GM19455 (cell line): ENCODE measurements around the gene KCTD12.
"Not testable (repeated sequence)": the region's sequence is repeated elsewhere in the genome, so short reads cannot be mapped to it uniquely, and the experiment has no call there.

Experiments used
- ATAC-seq: cut with Tn5 transposase; IDR thresholded peaks from one replicate; pipeline ENCODE4 v1.9.1; 2021; ENCODE audit not compliant: unreplicated experiment

The KCTD12 gene

DNA sequence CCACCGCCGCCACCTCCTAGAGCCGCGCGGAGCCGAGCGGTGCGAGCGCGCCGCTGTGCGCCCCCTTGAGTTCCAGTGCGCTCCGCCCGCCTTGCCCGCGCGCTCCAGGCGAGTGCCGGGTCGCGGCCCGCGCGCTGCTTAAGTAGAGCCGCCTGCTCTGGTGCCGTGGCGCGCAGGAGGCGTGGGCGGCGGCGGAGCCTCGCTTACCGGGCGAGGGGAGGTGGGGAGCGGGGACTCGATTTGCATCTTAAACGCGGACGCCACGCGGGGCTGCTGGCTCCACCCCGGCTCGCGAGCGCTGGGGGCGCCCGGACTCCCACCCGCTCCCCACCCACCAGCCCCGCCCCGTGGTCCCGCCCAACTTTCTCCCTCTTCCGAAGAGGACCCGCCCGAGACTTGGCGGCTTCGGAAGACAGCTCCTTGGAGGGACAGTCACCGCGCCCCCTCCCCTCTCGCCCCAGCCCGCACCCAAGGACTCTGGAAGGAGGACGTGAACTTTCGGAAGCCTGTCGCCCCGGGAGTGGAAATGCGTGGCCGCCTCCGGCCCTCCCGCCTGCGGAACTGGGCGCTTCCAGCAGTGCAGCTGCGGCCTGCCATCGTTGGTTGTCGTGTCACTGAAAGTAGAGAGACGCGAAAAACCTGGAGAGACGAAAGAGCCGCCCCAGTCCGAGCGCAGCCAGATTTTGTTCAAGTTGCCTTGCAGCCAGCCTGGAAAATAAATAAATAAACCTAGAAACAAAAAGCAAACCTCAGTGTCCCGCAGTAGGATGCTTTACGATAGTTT is at the start of gene KCTD12:
Gene KCTD12 (minus strand): TSS at position 114 of the 784 bp plus-strand sequence. CDS start 257 bp downstream, outside the sequence.
- peak; percentile 61 for ATAC-seq

DNA sequence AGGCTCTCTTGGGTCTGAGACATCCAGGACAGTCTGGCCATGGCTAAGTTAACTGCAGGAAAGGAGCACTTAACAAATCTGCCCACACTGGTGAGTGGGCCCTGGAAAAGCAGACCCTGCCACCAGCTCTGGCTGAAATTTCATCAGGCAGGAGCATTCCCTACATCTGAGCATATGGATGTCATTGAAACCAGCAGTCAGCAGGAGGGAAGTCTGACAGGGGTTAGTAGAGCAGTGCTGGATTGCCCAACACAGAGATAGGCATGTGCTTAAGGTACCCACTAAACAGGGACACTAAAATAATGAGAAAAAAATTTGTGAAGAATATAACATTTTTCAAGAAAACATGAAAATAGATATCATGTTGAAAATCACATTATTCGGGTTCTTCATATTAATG is 48.5 kb upstream of the KCTD12 start:
- ATAC-seq: no peak

DNA sequence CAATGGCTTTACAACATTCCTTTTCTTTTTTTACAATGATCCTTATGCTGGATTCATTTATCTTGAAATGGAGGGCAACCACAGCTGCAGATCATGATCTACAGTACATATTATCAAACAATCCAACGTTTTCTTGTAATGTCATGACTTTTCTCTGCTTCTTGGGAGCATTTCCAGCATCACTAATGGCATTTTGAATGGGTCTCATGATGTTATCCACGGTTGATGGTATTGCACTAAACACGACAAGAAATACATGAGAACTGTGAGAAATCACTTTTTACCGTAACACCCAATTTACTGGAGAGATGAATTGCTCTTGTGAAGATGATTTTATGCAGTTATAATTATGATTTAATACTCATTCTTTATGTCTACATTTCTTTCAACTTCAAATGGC is 45.9 kb upstream of the KCTD12 start:
- no peak for ATAC-seq

DNA sequence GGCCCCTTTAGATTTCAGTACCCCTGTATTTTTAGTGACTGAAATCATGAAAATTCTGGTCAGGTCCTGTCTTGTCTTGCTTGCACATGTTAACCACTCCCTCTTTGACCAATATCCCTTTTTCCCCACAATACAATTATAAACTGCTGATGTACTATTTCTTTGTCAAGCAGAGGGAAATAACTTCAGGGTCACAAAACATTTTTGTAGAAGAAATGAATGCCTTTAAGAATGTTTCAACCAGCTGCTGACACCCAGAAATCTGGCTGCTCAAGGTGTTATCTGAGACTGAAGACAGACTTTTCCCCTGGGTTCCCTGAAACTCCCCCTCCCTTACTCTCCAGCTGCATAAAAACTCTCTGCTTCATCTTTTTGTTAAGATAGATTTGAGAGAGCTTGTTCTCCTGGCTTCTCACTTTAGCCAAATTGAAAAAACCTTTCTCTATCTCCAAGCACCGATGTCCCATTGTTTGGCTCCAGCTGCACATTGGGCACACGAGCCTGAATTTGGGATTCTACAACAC is 43.7 kb upstream of the KCTD12 start:
- no peak for ATAC-seq

DNA sequence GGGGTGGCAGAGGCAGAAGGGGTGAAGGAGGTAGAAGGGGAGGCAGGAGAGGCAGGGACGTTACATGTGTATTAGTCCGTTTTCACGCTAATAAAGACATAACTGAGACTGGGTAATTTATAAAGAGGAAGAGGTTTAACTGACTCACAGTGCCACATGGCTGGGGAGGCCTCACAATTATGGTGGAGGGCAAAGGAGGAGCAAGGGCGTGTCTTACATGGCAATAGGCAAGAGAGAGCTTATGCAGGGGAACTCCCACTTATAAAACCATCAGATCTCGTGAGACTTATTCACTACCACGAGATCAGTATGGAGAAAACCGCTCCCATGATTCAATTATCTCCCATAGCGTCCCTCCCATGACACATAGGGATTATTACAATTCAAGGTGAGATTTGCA is 43.1 kb upstream of the KCTD12 start:
- no peak for ATAC-seq

DNA sequence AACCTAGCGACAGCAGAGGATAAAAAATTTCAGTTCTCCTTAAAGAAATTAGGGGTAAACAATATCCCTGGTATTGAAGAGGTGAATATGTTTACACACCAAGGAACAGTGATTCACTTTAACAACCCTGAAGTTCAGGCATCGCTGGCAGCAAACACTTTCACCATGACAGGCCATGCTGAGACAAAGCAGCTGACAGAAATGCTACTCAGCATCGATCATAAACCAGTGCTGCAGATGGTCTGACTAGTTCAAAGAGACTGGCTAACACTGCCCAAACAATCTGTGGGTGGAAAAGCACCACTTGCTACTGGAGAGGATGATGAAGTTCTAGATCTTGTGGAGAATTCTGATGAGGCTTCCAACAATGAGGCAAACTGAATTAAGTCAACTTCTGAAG is 42.3 kb upstream of the KCTD12 start:
- no peak for ATAC-seq

DNA sequence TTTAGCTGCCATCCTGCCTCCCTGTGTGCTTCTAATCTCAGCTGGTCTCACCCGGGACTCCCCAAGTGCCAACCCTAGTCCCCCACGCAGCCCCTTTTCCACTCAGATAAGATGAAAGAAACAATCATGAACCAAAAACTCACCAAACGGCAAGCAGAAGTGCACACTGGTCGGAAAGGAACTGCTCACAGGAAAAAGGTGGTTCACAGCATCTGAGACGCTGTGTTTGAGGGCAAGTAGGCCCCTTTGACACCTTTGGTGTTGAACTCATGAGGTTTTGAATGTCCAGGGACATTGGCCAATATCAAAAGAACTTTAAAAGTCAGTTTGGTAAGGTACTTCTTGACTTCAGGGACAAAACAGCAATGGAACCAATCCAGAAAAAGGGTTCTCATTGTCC is 41.8 kb upstream of the KCTD12 start:
- ATAC-seq: no peak

DNA sequence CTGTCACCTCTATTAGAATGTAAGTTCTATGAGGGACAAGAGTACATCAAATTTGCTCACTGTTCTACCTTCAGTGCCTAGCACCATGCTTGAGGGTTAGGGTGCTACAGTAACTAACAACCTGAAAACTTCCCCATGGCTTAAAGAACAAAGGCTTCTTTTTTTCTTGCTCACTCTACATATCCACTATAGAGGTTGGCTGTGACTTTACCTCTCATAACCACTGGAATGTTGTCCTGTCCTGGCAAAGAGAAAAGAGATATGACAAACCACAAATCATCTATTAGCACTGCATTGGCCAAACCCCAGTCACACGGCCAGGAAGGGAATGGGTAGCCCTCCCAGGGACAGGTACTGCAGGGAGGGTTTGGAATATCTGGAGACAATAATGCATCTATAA is 38.9 kb upstream of the KCTD12 start:
- ATAC-seq: no peak

DNA sequence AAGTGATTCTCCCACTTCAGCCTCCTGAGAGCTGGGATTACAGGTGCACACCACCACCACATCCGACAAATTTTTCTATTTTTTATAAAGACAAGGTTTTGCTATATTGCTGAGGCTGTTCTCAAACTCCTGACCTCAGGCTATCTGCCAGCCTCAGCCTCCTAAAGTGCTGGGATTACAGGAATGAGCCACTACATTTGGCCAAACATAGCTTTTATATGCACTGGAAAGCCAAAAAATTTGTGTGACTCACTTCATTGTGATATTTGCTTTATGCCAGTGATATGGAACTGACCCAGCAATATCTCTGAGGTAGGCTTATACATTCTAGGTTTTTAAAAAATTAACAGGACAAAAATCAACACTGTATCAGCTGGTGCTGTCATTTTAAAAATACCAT is 35.3 kb upstream of the KCTD12 start:
- ATAC-seq: no peak

DNA sequence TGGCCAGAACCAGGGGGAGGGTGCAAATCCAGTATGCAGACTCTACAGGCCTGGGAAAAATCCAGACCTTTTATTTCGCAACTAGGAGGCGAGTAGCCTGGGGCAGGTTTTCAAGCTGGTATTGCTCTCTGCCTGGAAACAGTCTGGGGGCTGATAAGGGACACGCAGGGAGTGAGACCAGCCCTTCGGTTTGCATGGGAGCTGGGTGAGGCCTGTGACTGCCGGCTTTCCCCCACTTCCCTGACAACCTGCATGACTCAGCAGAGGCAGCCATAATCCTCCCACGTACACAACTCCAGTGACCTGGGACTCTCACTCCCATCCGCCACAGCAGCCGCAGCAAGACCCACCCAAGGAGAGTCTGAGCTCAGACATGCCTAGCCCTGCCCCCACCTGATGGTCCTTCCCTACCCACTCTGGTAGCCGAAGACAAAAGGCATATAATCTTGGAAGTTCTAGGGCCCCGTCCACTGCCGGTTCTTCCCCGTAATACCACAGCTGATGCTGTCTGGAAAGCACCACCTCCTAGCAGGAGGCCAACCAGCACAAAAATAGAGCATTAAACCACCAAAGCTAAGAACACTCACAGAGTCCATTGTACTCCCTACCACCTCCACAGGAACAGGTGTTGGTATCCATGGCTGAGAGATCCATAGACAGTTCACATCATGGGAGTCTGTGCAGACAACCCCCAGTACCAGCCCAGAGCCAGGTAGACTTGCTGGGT is 31.7 kb upstream of the KCTD12 start:
- ATAC-seq: not testable (repeated sequence)

DNA sequence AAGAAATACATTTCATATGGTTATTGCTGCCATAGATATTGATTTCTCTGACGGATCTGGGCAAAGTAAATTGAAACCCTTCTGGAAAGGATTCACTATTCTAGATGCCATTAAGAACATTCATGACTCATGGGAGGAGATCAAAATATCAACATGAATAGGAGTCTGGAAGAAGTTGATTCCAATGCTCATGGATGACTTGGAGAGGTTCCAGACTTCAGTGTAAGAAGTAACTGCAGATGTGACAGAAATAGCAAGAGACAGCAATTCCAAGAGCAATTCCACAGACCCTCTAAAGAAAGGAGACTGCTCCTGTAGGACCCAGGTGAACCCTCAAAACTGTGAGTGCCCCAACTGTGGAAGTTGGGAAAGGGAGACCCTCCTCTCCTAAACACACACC is 30.9 kb upstream of the KCTD12 start:
- no peak for ATAC-seq

DNA sequence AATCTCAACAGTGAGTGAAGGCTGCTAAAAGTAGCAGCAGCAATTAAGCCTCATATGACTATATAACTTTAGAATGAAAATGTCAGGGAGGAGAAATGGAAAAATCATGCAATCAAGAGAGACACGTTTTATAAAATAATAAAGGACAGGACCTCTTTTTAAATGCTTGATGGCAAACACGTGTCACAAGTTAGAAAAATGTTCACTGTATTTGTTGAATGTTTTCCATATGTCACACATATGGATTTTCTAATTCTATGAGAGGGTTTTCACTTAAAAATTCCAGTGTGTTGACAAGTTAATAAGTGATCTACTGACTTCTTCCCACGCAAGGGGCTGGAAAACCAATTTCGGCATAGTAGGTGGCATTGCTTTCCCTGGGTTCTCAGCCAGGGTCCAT is 27.7 kb upstream of the KCTD12 start:
- no peak for ATAC-seq

DNA sequence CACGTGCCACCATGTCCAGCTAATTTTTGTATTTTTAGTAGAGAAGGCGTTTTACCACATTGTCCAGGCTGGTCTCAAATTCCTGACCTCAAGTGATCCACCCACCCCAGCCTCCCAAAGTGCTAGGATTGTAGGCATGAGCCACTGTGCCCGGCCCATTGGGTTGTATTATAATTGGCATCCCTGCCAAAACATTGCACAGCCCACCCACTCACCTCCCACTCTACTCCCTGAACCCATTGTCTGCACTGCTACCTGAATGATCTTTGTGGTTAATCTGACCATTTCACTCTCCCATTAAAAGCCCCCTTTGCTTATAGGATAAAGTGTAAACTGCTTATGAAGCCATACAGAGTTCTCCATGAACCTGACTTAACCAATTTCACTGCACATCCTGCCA is 26.3 kb upstream of the KCTD12 start:
- no peak for ATAC-seq

DNA sequence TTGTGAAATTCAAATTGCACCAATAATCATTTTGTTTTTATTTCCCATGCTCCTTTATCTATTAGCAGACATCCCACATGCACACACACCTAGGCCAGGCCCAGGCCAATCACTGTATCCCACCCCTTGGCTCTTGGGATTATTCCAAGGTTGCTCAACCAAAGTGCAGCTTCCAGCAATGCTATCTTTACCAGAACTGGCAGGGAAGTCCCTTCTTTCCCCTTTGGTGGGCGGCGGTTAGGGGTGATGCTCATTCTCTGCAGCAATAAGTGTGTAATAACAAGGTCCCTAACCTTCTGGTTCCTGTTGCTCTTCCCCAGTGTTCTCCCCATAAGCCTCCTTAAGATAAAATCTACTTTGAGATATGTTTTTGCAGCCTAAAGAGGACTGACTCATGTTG is 18.3 kb upstream of the KCTD12 start:
- no peak for ATAC-seq

DNA sequence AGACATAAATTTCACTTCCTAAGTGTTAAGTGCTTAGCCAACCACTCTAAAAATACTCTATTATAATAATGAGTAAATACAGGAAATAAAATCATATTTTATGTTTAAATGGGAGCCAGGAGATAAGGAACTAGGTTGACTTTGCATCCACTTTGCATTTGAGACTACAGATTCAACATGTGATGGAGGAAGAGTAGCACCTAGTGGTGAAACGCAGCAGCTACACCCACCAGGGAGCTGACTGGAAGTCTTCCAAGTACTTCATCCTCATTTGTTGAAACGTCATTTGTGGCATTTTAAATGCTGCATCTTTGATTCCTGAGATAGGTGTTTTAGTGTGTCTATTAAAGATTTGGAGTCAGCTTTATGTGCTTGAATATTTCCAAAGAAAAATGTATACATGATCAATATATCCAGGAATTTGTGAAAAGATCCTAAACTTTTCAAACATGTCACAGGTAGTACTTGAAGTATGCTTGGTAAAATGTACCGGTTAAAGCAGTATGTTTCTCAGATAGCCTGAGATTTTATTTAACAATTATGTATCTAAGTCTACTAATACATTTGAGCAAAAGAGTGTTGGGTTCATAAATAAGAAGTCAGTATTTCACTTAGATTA is 17.4 kb upstream of the KCTD12 start:
- peak; percentile 96 for ATAC-seq

DNA sequence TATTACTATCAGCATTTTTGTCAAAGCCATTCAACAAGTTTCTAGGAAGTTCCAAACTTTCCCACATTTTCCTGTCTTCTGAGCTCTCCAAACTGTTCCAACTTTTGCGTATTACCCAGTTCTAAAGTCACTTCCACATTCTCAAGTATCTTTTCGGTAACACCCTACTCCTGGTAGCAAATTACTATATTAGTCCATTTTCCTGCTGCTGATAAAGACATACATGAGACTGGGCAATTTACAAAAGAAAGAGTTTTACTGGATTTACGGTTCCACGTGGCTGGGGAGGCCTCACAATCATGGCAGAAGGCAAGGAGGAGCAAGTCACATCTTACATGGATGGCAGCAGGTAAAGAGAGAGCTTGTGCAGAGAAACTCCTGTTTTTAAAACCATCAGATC is 12.9 kb upstream of the KCTD12 start:
- not testable (repeated sequence) for ATAC-seq

DNA sequence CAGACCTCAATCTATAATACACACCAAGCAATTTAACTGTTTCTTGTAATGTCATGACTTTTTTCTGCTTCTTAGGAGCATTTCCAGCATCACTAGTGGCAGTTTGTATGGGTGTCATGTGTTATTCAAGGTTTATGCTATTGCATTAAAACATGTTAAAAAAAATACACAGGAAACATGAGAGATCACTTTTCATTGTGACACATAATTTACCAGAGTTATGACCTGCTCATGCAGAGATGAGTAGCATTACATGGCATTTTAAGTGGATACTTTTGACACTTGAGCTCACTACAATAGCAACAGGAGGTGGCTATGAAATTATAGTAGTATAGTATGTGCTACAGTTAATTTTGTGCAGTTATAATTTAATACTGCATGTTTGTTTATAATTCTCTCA is 11.0 kb upstream of the KCTD12 start:
- not testable (repeated sequence) for ATAC-seq

DNA sequence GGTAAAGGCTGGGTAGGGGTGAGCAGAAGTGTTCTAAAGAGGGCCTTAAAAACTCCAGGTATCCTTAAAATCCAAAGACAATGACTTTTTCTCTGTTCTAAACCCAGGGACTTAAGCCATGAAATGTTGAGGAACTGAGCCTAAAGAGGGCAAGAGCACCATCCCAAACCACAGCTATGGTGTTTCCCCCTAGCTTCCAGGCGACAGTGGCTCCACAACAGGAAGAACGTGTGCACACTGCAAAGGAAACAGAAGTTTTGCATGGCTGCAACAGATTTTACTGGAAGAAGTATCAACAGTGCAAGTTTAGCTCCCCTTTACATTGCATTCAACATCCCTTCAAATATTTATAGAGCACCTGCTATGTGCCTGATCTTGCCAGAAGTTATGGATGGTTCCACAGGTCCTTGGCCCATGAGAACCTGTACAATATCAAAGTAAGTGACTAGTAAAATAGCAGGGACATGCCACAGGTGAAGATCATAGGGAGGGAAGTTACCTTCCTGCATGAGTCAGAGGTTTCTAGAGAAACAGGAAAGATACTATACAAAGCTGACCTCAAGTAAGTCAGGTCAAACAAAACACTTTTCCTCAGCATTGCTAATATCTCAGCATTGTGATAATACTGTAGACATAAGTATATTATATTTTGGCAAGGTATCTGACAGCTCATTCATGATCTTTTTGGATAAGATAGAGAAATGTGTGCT is 8.4 kb upstream of the KCTD12 start:
- no peak for ATAC-seq

DNA sequence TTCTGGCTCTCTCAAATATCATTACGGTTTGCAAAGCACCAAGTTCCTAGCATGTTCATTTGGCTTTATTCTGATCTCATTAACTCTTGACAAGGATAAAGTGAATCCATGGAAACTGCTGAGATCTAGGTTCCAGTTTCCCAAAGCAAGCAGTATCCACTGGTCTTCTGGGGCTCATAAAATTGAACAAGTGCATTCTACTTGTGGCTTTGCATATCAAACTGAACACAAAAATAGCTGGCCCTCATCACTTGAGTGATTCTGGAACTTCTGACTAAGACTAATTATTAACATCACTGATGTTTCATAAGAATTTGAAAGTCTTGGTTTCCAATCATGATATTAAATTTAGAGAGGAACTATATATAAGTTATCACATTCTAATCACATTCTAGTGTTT is 6.3 kb upstream of the KCTD12 start:
- ATAC-seq: no peak

DNA sequence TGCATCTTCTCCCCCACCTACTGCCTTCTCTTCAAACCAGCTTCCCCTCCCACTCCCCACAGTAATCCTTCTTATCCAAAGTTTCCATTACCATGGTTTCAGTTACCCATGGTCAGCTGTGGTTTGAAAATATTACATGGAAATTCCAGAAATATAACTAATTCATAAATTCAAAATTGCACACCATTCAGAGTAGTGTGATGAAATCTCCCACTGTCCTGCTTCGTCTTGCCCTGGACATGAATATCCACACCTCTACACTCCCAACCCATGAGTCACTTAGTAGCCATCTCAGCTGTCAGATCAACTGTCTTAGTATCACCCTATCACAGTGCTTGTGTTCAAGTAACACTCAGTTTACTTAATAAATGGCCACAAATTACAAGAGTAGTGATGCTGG is 3.8 kb upstream of the KCTD12 start:
- ATAC-seq: no peak

DNA sequence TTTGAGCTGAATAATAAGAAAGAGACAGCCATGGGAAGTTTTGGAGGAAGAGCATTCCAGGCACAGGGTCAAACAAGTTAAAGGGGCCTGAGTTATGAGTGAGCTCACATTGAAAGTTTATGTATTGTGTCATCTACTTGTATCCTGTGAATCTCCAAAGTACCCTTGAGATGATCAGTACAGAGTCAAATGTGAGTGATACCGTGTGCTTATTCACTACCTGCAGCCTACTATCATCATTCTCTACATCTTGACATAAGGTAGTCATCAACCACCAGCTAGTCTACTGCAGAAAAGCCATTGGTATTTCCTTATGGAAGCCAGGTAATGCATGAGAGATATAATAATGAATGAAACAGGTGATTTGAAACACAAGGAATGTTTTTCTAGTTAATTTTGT is 3.0 kb upstream of the KCTD12 start:
- no peak for ATAC-seq
